Measurements from ENCODE around the gene MBD2.

DNA sequence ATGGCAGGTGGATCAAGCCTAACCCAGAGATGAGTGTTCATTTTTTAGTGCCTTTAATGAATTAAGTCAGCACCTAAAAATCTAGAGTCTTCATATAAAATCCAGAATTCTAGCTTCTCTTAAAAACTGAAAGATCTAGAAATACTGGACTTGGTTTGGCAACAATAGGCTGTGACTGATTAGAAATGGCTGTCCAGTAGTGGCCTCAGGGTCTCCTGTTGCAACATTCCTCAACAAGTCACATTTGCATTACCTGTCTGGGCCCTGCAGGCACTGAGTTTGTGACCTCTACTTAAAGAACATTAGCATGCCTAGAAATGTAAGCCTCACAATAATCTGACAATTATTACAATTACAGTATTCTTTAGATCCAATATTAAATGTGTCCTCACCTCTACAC, 33.1 kb downstream of the MBD2 start:
- TF ChIP-seq ZNF70 (CRISPR knock-in tag; IDR thresholded peaks at IDR 0.05) (no peak), OSR1 (CRISPR knock-in tag; IDR thresholded peaks at IDR 0.05) (no peak), CSDC2 (CRISPR knock-in tag; IDR thresholded peaks at IDR 0.05) (no peak), TSHZ2 (CRISPR knock-in tag; IDR thresholded peaks at IDR 0.05) (no peak), ZNF8 (CRISPR knock-in tag; IDR thresholded peaks at IDR 0.05) (no peak)

Measured in SK-N-SH treated with all-trans-retinoic acid at 6 μM for 48 hours (cell line).